ENCODE data around the gene RFX7.

Gene RFX7

GRCh38 chr15:56228854-56229253 lies 14.8 kb downstream of the RFX7 start:
- Histone ChIP-seq H3K4me1 (ENCODE audit: control insufficient read depth, low read depth, low read length) (peaks cover 2% of the 10 kb centered on the region), H2BK15ac (replicated peaks; ENCODE audit: low read depth) (no peak overlapping the region), H3K4me3 (ENCODE audit: low read length) (no peak overlapping the region), H3K18ac (ENCODE audit: low read length) (no peak overlapping the region), H3K4me2 (ENCODE audit: low read length) (no peak overlapping the region), H3K23ac (ENCODE audit: low read length) (no peak overlapping the region), H3K79me2 (ENCODE audit: control insufficient read depth, insufficient read depth, low read length) (peaks cover 35% of the 10 kb centered on the region), H2BK5ac (ENCODE audit: low read length) (no peak overlapping the region), H3K36me3 (ENCODE audit: control insufficient read depth, insufficient read depth, low read length) (no peaks in the 10 kb centered on the region), H3K27ac (ENCODE audit: low read depth, low read length) (no peak overlapping the region), H2BK120ac (ENCODE audit: low read depth, low read length) (no peak overlapping the region), H4K5ac (ENCODE audit: low read length) (no peak overlapping the region), H2AK5ac (ENCODE audit: low read length) (no peak overlapping the region), H3K4ac (ENCODE audit: low read depth, low read length) (no peak overlapping the region), H3K27me3 (ENCODE audit: insufficient read depth, low read length, poor library complexity) (no peaks in the 10 kb centered on the region), H3K56ac (ENCODE audit: low read length) (no peak overlapping the region), H3K79me1 (ENCODE audit: low read length) (no peaks in the 10 kb centered on the region), H3K9ac (ENCODE audit: low read length) (no peak overlapping the region), H4K8ac (ENCODE audit: low read depth, low read length) (no peak overlapping the region)
- no peak for DNase-seq

GRCh38 chr15:56228352-56228751 lies 15.3 kb downstream of the RFX7 start:
- H3K4me3 ChIP-seq (ENCODE audit: low read length), result no peak overlapping the region
- H2AK5ac ChIP-seq (ENCODE audit: low read length), result no peak overlapping the region
- no peak overlapping the region for H3K56ac ChIP-seq (ENCODE audit: low read length)
- no peak overlapping the region for H2BK5ac ChIP-seq (ENCODE audit: low read length)
- no peak overlapping the region for H3K27ac ChIP-seq (ENCODE audit: low read depth, low read length)
- H3K79me2 ChIP-seq (ENCODE audit: control insufficient read depth, insufficient read depth, low read length), result peaks cover 33% of the 10 kb centered on the region
- H3K36me3 ChIP-seq (ENCODE audit: control insufficient read depth, insufficient read depth, low read length), result no peaks in the 10 kb centered on the region
- H3K18ac ChIP-seq (ENCODE audit: low read length), result no peak overlapping the region
- H3K4me2 ChIP-seq (ENCODE audit: low read length), result no peak overlapping the region
- H4K8ac ChIP-seq (ENCODE audit: low read depth, low read length), result no peak overlapping the region
- no peaks in the 10 kb centered on the region for H3K79me1 ChIP-seq (ENCODE audit: low read length)
- H2BK120ac ChIP-seq (ENCODE audit: low read depth, low read length), result no peak overlapping the region
- DNase-seq, result no peak
- H3K9ac ChIP-seq (ENCODE audit: low read length), result no peak overlapping the region
- H3K4ac ChIP-seq (ENCODE audit: low read depth, low read length), result no peak overlapping the region
- H3K4me1 ChIP-seq (ENCODE audit: control insufficient read depth, low read depth, low read length), result peaks cover 2% of the 10 kb centered on the region
- H3K23ac ChIP-seq (ENCODE audit: low read length), result no peak overlapping the region
- H2BK15ac ChIP-seq (replicated peaks; ENCODE audit: low read depth), result no peak overlapping the region
- no peak overlapping the region for H4K5ac ChIP-seq (ENCODE audit: low read length)
- H3K27me3 ChIP-seq (ENCODE audit: insufficient read depth, low read length, poor library complexity), result no peaks in the 10 kb centered on the region

- H2BK15ac ChIP-seq (replicated peaks; ENCODE audit: low read depth), result no peak overlapping the region
- H2AK5ac ChIP-seq (ENCODE audit: low read length), result no peak overlapping the region
- H3K27ac ChIP-seq (ENCODE audit: low read depth, low read length), result no peak overlapping the region
- H3K18ac ChIP-seq (ENCODE audit: low read length), result no peak overlapping the region
- DNase-seq, result no peak
- WGBS (ENCODE audit: extremely low coverage, insufficient coverage, low lambda C conversion rate), result no CpG with 5 or more reads among the region's 2 CpGs
- no peak overlapping the region for H2BK5ac ChIP-seq (ENCODE audit: low read length)
- H3K27me3 ChIP-seq (ENCODE audit: insufficient read depth, low read length, poor library complexity), result no peaks in the 10 kb centered on the region
- no peak overlapping the region for H4K8ac ChIP-seq (ENCODE audit: low read depth, low read length)
- H3K4me2 ChIP-seq (ENCODE audit: low read length), result no peak overlapping the region
- H4K5ac ChIP-seq (ENCODE audit: low read length), result no peak overlapping the region
- no peak overlapping the region for H3K4ac ChIP-seq (ENCODE audit: low read depth, low read length)
- no peaks in the 10 kb centered on the region for H3K36me3 ChIP-seq (ENCODE audit: control insufficient read depth, insufficient read depth, low read length)
- H3K9ac ChIP-seq (ENCODE audit: low read length), result no peak overlapping the region
- H3K79me1 ChIP-seq (ENCODE audit: low read length), result peaks cover 4% of the 10 kb centered on the region
- H2BK120ac ChIP-seq (ENCODE audit: low read depth, low read length), result no peak overlapping the region
- H3K4me3 ChIP-seq (ENCODE audit: low read length), result no peak overlapping the region
- no peak overlapping the region for H3K23ac ChIP-seq (ENCODE audit: low read length)
- H3K4me1 ChIP-seq (ENCODE audit: control insufficient read depth, low read depth, low read length), result peaks cover 2% of the 10 kb centered on the region
- no peak overlapping the region for H3K56ac ChIP-seq (ENCODE audit: low read length)
- H3K79me2 ChIP-seq (ENCODE audit: control insufficient read depth, insufficient read depth, low read length), result peaks cover 32% of the 10 kb centered on the region
Observed at GRCh38 chr15:56227780-56228179, 15.9 kb downstream of the RFX7 start.

GRCh38 chr15:56227306-56227705 lies 16.4 kb downstream of the RFX7 start:
- Histone ChIP-seq H2BK120ac (ENCODE audit: low read depth, low read length) (no peak overlapping the region), H4K8ac (ENCODE audit: low read depth, low read length) (no peak overlapping the region), H3K4me1 (ENCODE audit: control insufficient read depth, low read depth, low read length) (peaks cover 2% of the 10 kb centered on the region), H4K5ac (ENCODE audit: low read length) (no peak overlapping the region), H3K79me2 (ENCODE audit: control insufficient read depth, insufficient read depth, low read length) (peaks cover 30% of the 10 kb centered on the region), H2AK5ac (ENCODE audit: low read length) (no peak overlapping the region), H3K27ac (ENCODE audit: low read depth, low read length) (no peak overlapping the region), H3K27me3 (ENCODE audit: insufficient read depth, low read length, poor library complexity) (no peaks in the 10 kb centered on the region), H2BK5ac (ENCODE audit: low read length) (no peak overlapping the region), H3K56ac (ENCODE audit: low read length) (no peak overlapping the region), H3K4me2 (ENCODE audit: low read length) (no peak overlapping the region), H3K36me3 (ENCODE audit: control insufficient read depth, insufficient read depth, low read length) (no peaks in the 10 kb centered on the region), H3K4ac (ENCODE audit: low read depth, low read length) (no peak overlapping the region), H3K23ac (ENCODE audit: low read length) (no peak overlapping the region), H2BK15ac (replicated peaks; ENCODE audit: low read depth) (no peak overlapping the region), H3K4me3 (ENCODE audit: low read length) (no peak overlapping the region), H3K18ac (ENCODE audit: low read length) (no peak overlapping the region), H3K79me1 (ENCODE audit: low read length) (peaks cover 4% of the 10 kb centered on the region), H3K9ac (ENCODE audit: low read length) (no peak overlapping the region)
- WGBS (ENCODE audit: extremely low coverage, insufficient coverage, low lambda C conversion rate), result no CpG with 5 or more reads among the region's 3 CpGs
- DNase-seq, result no peak

GRCh38 chr15:56225520-56225919 lies 18.2 kb downstream of the RFX7 start:
- Histone ChIP-seq H4K8ac (ENCODE audit: low read depth, low read length) (no peak overlapping the region), H4K5ac (ENCODE audit: low read length) (no peak overlapping the region), H2BK120ac (ENCODE audit: low read depth, low read length) (no peak overlapping the region), H2AK5ac (ENCODE audit: low read length) (no peak overlapping the region), H2BK5ac (ENCODE audit: low read length) (no peak overlapping the region), H3K4me2 (ENCODE audit: low read length) (no peak overlapping the region), H3K36me3 (ENCODE audit: control insufficient read depth, insufficient read depth, low read length) (no peaks in the 10 kb centered on the region), H3K79me2 (ENCODE audit: control insufficient read depth, insufficient read depth, low read length) (peaks cover 23% of the 10 kb centered on the region), H3K18ac (ENCODE audit: low read length) (no peak overlapping the region), H3K23ac (ENCODE audit: low read length) (no peak overlapping the region), H3K9ac (ENCODE audit: low read length) (no peak overlapping the region), H3K79me1 (ENCODE audit: low read length) (peaks cover 4% of the 10 kb centered on the region), H3K4me1 (ENCODE audit: control insufficient read depth, low read depth, low read length) (peaks cover 2% of the 10 kb centered on the region), H3K4me3 (ENCODE audit: low read length) (no peak overlapping the region), H2BK15ac (replicated peaks; ENCODE audit: low read depth) (no peak overlapping the region), H3K56ac (ENCODE audit: low read length) (no peak overlapping the region), H3K4ac (ENCODE audit: low read depth, low read length) (no peak overlapping the region), H3K27ac (ENCODE audit: low read depth, low read length) (no peak overlapping the region), H3K27me3 (ENCODE audit: insufficient read depth, low read length, poor library complexity) (no peaks in the 10 kb centered on the region)
- no peak for DNase-seq
- WGBS (ENCODE audit: extremely low coverage, insufficient coverage, low lambda C conversion rate), result no CpG with 5 or more reads among the region's 1 CpG

- H3K9ac ChIP-seq (ENCODE audit: low read length), result no peak overlapping the region
- H3K4me1 ChIP-seq (ENCODE audit: control insufficient read depth, low read depth, low read length), result peaks cover 2% of the 10 kb centered on the region
- peaks cover 26% of the 10 kb centered on the region for H3K79me2 ChIP-seq (ENCODE audit: control insufficient read depth, insufficient read depth, low read length)
- H4K8ac ChIP-seq (ENCODE audit: low read depth, low read length), result no peak overlapping the region
- H2BK5ac ChIP-seq (ENCODE audit: low read length), result no peak overlapping the region
- no peak overlapping the region for H2AK5ac ChIP-seq (ENCODE audit: low read length)
- H2BK120ac ChIP-seq (ENCODE audit: low read depth, low read length), result no peak overlapping the region
- peaks cover 6% of the 10 kb centered on the region for H3K79me1 ChIP-seq (ENCODE audit: low read length)
- no peak overlapping the region for H3K27ac ChIP-seq (ENCODE audit: low read depth, low read length)
- no peaks in the 10 kb centered on the region for H3K36me3 ChIP-seq (ENCODE audit: control insufficient read depth, insufficient read depth, low read length)
- no peak overlapping the region for H3K18ac ChIP-seq (ENCODE audit: low read length)
- no peak overlapping the region for H3K4me3 ChIP-seq (ENCODE audit: low read length)
- H3K4ac ChIP-seq (ENCODE audit: low read depth, low read length), result no peak overlapping the region
- no peak overlapping the region for H3K23ac ChIP-seq (ENCODE audit: low read length)
- no peak for DNase-seq
- no peaks in the 10 kb centered on the region for H3K27me3 ChIP-seq (ENCODE audit: insufficient read depth, low read length, poor library complexity)
- no peak overlapping the region for H3K4me2 ChIP-seq (ENCODE audit: low read length)
- H3K56ac ChIP-seq (ENCODE audit: low read length), result no peak overlapping the region
- WGBS (ENCODE audit: extremely low coverage, insufficient coverage, low lambda C conversion rate), result no CpG with 5 or more reads among the region's 3 CpGs
- no peak overlapping the region for H4K5ac ChIP-seq (ENCODE audit: low read length)
- no peak overlapping the region for H2BK15ac ChIP-seq (replicated peaks; ENCODE audit: low read depth)
Observed at GRCh38 chr15:56222302-56222701, 21.4 kb downstream of the RFX7 start.
